DOHH2 (cell line): ENCODE data around the gene HCAR2.
"Not testable (repeated sequence)": the region's sequence is repeated elsewhere in the genome, so short reads cannot be mapped to it uniquely, and the experiment has no call there.

Source experiments
- H3F3A ChIP-seq: fragments of 200-600 bp; sonication (generic), shearing (Covaris generic); 2 replicates; pipeline ENCODE4 v1.6.0; 2016; ENCODE audit warnings: antibody characterized with exemption, mild to moderate bottlenecking; ENCODE audit not compliant: control insufficient read depth, insufficient read depth
- H3K27ac ChIP-seq: fragments of 200-600 bp; sonication (generic); 2 replicates; pipeline ENCODE4 v1.5.1; 2014; ENCODE audit warnings: low read depth, mild to moderate bottlenecking, low read length, moderate library complexity
- H3K27me3 ChIP-seq: fragments of 200-600 bp; sonication (generic); 2 replicates; pipeline ENCODE4 v1.6.1; 2014; ENCODE audit warnings: mild to moderate bottlenecking, low read length, mixed read lengths; ENCODE audit not compliant: control insufficient read depth
- H3K36me3 ChIP-seq: fragments of 200-600 bp; sonication (generic); 2 replicates; pipeline ENCODE4 v1.6.1; 2014; ENCODE audit warnings: mild to moderate bottlenecking, low read length, moderate library complexity, mixed read lengths; ENCODE audit not compliant: control insufficient read depth
- H3K4me1 ChIP-seq: fragments of 200-600 bp; sonication (generic); 2 replicates; pipeline ENCODE4 v1.6.1; 2014; ENCODE audit warnings: mild to moderate bottlenecking, low read length, mixed read lengths; ENCODE audit not compliant: control insufficient read depth
- H3K4me2 ChIP-seq: fragments of 200-600 bp; sonication (generic); 2 replicates; pipeline ENCODE4 v1.6.0; 2014; ENCODE audit warnings: mild to moderate bottlenecking, low read length, moderate library complexity
- H3K4me3 ChIP-seq: fragments of 200-600 bp; sonication (generic); 2 replicates; pipeline ENCODE4 v1.5.1; 2014; ENCODE audit warnings: mild to moderate bottlenecking, low read length, mixed read lengths
- H3K79me2 ChIP-seq: fragments of 200-600 bp; sonication (generic); 2 replicates; pipeline ENCODE4 v1.6.1; 2014; ENCODE audit warnings: mild to moderate bottlenecking, low read length, mixed read lengths; ENCODE audit not compliant: control insufficient read depth
- H3K9me2 ChIP-seq: fragments of 200-600 bp; sonication (generic); replicated peaks from 2 replicates; pipeline ENCODE4 v1.6.1; 2014; ENCODE audit warnings: mild to moderate bottlenecking, low read length, mixed read lengths; ENCODE audit not compliant: control insufficient read depth
- H3K9me3 ChIP-seq: fragments of 200-600 bp; sonication (generic); 2 replicates; pipeline ENCODE4 v1.6.1; 2014; ENCODE audit warnings: antibody characterized with exemption, low read length, mixed read lengths; ENCODE audit not compliant: control insufficient read depth, insufficient read depth
- H4K20me1 ChIP-seq: fragments of 200-600 bp; sonication (generic); 2 replicates; pipeline ENCODE4 v1.6.0; 2014; ENCODE audit warnings: low read depth, mild to moderate bottlenecking, antibody characterized with exemption, low read length, moderate library complexity; ENCODE audit not compliant: control insufficient read depth, insufficient read depth
- EZH2phosphoT487 ChIP-seq: fragments of 200-600 bp; sonication (generic); IDR thresholded peaks from 2 replicates; pipeline ENCODE4 v1.6.1; 2017; ENCODE audit warnings: borderline replicate concordance, mild to moderate bottlenecking, antibody characterized with exemption, low read length, moderate library complexity, mixed read lengths
- TF ChIP-seq, protein P1 (sequence below): fragments of 200-600 bp; sonication (generic); IDR thresholded peaks from one replicate; pipeline ENCODE4 v1.5.1; 2014; ENCODE audit warnings: antibody characterized with exemption, mild to moderate bottlenecking, low read depth, low read length; ENCODE audit not compliant: poor library complexity, severe bottlenecking

Gene HCAR2

DNA sequence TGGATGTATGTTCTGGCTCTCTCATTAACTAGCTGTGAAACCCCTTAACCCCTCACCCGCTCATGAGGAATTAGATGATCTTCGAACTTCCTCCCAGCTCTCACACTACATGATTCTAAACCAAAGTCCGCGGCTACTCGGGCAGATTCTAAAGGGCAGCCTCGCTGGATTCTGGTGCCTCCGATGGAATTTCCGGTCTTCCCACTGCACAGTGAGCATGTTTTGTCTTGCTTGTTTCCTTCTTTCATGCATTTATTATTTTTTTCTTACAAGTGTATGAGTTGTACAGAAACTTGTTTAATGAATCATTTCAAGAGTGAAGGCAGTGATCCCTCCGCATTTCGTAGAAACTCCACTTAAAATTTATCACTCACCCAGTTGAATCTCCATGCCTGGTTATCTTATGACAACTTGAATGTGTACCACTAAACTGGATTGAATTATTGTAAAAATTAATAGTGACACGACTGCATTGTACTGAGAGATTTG is 17.9 kb upstream of the HCAR2 start:
- no peaks in the 10 kb centered on the region for H3K36me3 ChIP-seq
- H3K4me3 ChIP-seq = no peak overlapping the region
- peak overlapping the region; percentile 28 for H3K4me2 ChIP-seq
- peaks cover 2% of the 10 kb centered on the region; the same call in 1 of the 2 replicates for H3K27me3 ChIP-seq
- no peaks in the 10 kb centered on the region for H4K20me1 ChIP-seq
- no peak overlapping the region for H3K27ac ChIP-seq
- H3F3A ChIP-seq = peaks cover 15% of the 10 kb centered on the region
- H3K9me3 ChIP-seq = no peaks in the 10 kb centered on the region
- no peaks in the 10 kb centered on the region for H3K9me2 ChIP-seq
- no peaks in the 10 kb centered on the region for H3K79me2 ChIP-seq
- peaks cover 64% of the 10 kb centered on the region for H3K4me1 ChIP-seq
- no peak for TF ChIP-seq EZH2phosphoT487
- TF ChIP-seq, protein P1, sequence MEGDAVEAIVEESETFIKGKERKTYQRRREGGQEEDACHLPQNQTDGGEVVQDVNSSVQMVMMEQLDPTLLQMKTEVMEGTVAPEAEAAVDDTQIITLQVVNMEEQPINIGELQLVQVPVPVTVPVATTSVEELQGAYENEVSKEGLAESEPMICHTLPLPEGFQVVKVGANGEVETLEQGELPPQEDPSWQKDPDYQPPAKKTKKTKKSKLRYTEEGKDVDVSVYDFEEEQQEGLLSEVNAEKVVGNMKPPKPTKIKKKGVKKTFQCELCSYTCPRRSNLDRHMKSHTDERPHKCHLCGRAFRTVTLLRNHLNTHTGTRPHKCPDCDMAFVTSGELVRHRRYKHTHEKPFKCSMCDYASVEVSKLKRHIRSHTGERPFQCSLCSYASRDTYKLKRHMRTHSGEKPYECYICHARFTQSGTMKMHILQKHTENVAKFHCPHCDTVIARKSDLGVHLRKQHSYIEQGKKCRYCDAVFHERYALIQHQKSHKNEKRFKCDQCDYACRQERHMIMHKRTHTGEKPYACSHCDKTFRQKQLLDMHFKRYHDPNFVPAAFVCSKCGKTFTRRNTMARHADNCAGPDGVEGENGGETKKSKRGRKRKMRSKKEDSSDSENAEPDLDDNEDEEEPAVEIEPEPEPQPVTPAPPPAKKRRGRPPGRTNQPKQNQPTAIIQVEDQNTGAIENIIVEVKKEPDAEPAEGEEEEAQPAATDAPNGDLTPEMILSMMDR = no peak

DNA sequence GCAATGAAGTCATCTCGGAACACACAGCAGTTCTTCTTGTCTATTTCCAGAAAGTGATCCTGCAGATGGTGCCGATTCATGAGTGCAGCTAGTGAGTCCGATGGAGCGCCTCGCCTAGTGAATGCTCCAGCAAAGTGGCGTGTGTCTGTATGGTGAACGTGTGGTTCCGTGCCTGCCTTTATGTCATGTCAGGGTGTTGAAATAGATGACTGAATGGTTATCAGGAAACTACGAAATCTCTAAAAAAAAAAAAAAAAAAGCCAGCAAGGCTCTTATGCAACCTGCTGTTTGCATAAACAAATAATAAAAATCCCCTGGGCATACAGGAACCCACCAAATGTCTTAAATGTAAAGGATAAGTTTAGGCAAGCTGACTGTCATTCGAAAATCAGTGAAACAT is 13.5 kb upstream of the HCAR2 start, which contains the start of gene HCAR3:
Gene HCAR3, minus strand, starts transcription at position 154 of the 400 bp plus-strand sequence. Its CDS starts 74 bp downstream, at position 80.
- not testable (repeated sequence) for H4K20me1 ChIP-seq, H3K9me2 ChIP-seq, H3K79me2 ChIP-seq, H3K27ac ChIP-seq, H3F3A ChIP-seq, H3K9me3 ChIP-seq, H3K36me3 ChIP-seq, H3K27me3 ChIP-seq
- H3K4me2 ChIP-seq = peak within 1 kb of the TSS; percentile 47; the same call in 1 of the 2 replicates
- H3K4me3 ChIP-seq = 0 out of 2 replicates have a peak within 1 kb of the TSS, but pooled peaks have one; percentile 32
- peaks cover 21% of the 10 kb centered on the region for H3K4me1 ChIP-seq

DNA sequence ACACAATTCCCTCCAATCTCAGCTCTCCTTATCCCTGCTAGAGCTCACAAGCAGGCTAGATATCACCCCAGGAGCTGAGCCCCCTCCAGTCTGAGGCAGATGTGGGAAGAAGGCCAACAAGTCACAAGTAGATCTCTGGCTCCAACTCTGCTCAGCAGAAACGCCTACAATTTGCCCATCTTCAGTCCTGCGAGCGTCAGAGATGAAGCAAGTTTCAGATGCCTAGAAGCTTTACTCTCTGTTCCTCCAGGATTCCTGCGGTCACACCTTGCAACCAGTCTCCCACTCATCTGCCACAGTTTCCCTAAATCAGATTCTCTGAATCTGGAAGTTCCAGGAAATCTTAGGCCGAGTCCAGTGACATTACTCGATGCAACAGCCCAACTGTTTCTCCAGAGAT is 12.1 kb upstream of the HCAR2 start:
- H3K27me3 ChIP-seq, H3K9me2 ChIP-seq, H4K20me1 ChIP-seq, H3K9me3 ChIP-seq, H3K4me3 ChIP-seq, H3K27ac ChIP-seq, H3F3A ChIP-seq, H3K4me2 ChIP-seq, H3K36me3 ChIP-seq, H3K79me2 ChIP-seq: not testable (repeated sequence)
- peaks cover 15% of the 10 kb centered on the region for H3K4me1 ChIP-seq

DNA sequence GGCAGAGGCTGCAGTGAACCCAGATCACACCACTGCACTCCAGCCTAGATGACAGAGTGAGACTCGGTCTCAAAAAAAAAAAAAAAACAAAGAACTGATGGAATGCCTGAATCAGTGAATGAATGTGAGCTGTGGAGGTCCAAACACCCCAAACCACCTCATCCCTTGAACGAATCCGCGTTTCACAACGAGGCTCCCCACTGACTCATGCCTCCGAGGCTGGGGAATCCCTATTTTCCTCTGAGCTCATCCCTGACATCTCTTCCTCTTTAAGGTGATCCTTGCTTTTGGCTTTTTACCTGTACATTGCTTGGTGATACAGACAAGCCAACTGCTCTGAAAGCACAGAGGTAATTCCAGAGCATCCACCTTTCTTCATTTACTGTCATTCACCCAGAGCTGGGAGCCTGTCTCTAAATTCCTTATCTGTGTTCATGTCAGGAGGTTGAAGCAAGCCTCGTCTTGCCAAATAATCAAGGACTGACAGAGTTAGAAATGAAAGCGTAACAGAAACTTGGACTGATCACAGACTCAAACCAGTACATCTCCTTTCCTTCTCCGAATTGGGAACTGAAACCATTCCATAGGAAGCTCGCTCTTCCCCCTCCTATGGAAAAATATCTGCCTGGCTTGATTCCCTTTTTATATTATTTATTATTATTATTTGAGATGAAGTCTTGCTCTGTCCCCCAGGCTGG is 10.5 kb upstream of the HCAR2 start:
- H3K9me3 ChIP-seq, H4K20me1 ChIP-seq, H3K27ac ChIP-seq, H3K4me2 ChIP-seq, H3K9me2 ChIP-seq, H3K4me3 ChIP-seq, H3F3A ChIP-seq, H3K79me2 ChIP-seq, H3K27me3 ChIP-seq, H3K36me3 ChIP-seq: not testable (repeated sequence)
- peaks cover 14% of the 10 kb centered on the region for H3K4me1 ChIP-seq

DNA sequence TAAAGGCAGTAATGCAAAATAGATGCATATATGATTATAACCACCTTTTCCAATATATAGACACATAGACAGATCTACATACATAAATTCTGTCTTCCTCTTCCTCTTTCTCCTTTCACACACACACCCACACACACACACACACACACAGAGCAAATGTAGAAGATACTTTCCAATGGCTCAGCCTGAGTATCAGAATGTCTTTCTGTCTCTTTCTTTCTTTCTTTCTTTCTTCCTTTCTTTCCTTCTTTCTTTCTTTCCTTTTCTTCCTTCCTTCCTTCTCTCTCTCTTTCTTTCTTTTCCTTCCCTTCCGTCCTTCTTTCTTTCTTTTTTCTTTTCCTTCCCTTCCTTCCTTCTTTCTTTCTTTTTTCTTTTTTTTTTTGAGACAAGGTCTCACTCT is 8.1 kb upstream of the HCAR2 start:
- H3K27ac ChIP-seq, H3K9me3 ChIP-seq, H3K36me3 ChIP-seq, H3K27me3 ChIP-seq, H3K9me2 ChIP-seq, H3K4me1 ChIP-seq, H4K20me1 ChIP-seq, H3F3A ChIP-seq, H3K79me2 ChIP-seq, H3K4me2 ChIP-seq, H3K4me3 ChIP-seq: not testable (repeated sequence)

DNA sequence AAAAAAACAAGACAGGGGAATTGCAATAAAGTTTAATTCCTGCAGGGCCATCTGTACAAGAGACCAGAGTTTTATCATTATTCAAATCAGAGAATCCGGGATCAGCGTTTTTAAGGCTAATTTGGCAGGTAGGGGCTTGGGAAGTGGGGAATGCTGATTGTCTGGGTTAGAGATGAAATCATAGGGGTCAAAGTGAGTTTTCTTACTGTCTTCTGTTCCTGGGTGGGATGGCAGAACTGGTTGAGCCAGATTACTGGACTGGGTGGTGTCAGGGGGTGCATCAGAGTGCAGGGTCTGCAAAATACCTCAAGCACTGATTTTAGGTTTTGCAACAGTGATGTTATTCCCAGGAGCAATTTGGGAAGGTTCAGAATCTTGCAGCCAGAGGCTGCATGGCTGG is 7.2 kb upstream of the HCAR2 start:
- H3K4me1 ChIP-seq, H3K4me3 ChIP-seq, H3K36me3 ChIP-seq, H3F3A ChIP-seq, H3K9me2 ChIP-seq, H3K9me3 ChIP-seq, H4K20me1 ChIP-seq, H3K4me2 ChIP-seq, H3K27me3 ChIP-seq, H3K27ac ChIP-seq, H3K79me2 ChIP-seq: not testable (repeated sequence)

DNA sequence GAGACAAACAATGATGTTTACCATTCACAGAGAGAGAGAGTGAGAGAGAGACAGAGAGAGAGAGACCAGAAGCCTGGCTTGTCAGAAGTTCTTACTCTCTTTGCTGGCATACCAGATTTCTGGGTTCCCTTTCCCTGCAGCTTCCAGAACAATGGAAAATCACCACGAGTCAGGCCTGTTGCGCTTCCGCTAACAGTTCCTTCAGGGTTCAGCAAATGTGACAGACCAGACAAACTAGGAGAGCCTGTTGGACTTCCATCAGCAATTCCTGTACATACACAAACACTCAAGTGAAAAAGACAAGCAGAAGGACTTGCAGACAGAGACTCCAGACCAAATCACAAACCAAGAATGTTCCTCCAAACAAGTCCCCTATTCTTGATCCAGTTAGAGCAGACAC is 6.1 kb upstream of the HCAR2 start:
- not testable (repeated sequence) for H3K27me3 ChIP-seq, H3F3A ChIP-seq, H4K20me1 ChIP-seq, H3K4me1 ChIP-seq, H3K4me2 ChIP-seq, H3K9me3 ChIP-seq, H3K79me2 ChIP-seq, H3K9me2 ChIP-seq, H3K36me3 ChIP-seq, H3K4me3 ChIP-seq, H3K27ac ChIP-seq
